ENCODE measurements around the gene TMEM131L.

The TMEM131L gene

GRCh38 chr4:153651116-153651515 is 185.0 kb downstream of the TMEM131L start:
- Histone ChIP-seq H3K36me3 (ENCODE audit: control insufficient read depth in 1 of 2, insufficient read depth in 2 of 2, low read length in 2 of 2) (no peaks in the 10 kb centered on the region), H4K91ac (ENCODE audit: low read depth, low read length) (no peak overlapping the region), H3K4me2 (ENCODE audit: low read length) (no peak overlapping the region), H3K9me3 (ENCODE audit: insufficient read depth, low read depth, low read length) (no peaks in the 10 kb centered on the region), H3K4ac (ENCODE audit: low read depth, low read length) (no peak overlapping the region), H2BK5ac (ENCODE audit: low read depth, low read length, poor library complexity) (no peak overlapping the region), H2AFZ (ENCODE audit: insufficient read depth, low read length, poor library complexity) (no peak overlapping the region), H3K4me1 (ENCODE audit: control insufficient read depth in 1 of 2, insufficient read depth in 2 of 2, low read length in 2 of 2) (no peaks in the 10 kb centered on the region), H4K8ac (ENCODE audit: low read depth, low read length) (no peak overlapping the region), H3K9ac (ENCODE audit: low read length) (no peak overlapping the region), H3K14ac (ENCODE audit: low read length) (no peak overlapping the region), H2BK120ac (ENCODE audit: insufficient read depth, low read length, poor library complexity) (no peak overlapping the region), H3K18ac (ENCODE audit: low read length) (no peak overlapping the region), H2AK5ac (ENCODE audit: low read length) (no peak overlapping the region), H3K4me3 (ENCODE audit: low read depth, low read length) (no peak overlapping the region), H3K79me1 (ENCODE audit: low read length) (no peaks in the 10 kb centered on the region), H3K27ac (ENCODE audit: low read depth, low read length) (no peak overlapping the region), H3K27me3 (ENCODE audit: insufficient read depth, low read length) (peaks cover 3% of the 10 kb centered on the region), H3K23ac (ENCODE audit: low read length) (no peak overlapping the region), H3K79me2 (ENCODE audit: control insufficient read depth, insufficient read depth, low read length, poor library complexity) (no peaks in the 10 kb centered on the region), H4K12ac (ENCODE audit: low read depth, low read length) (no peak overlapping the region), H2BK12ac (ENCODE audit: low read length) (no peak overlapping the region)
- DNase-seq = no peak
- WGBS (ENCODE audit: extremely low coverage, insufficient coverage, insufficient read length) = no CpG with 5 or more reads among the region's 3 CpGs

- H2AFZ ChIP-seq (ENCODE audit: insufficient read depth, low read length, poor library complexity) = no peak overlapping the region
- H2BK5ac ChIP-seq (ENCODE audit: low read depth, low read length, poor library complexity) = no peak overlapping the region
- H3K79me2 ChIP-seq (ENCODE audit: control insufficient read depth, insufficient read depth, low read length, poor library complexity) = no peaks in the 10 kb centered on the region
- H3K18ac ChIP-seq (ENCODE audit: low read length) = no peak overlapping the region
- H3K23ac ChIP-seq (ENCODE audit: low read length) = no peak overlapping the region
- no peak overlapping the region for H3K14ac ChIP-seq (ENCODE audit: low read length)
- no peak overlapping the region for H3K4me3 ChIP-seq (ENCODE audit: low read depth, low read length)
- H4K91ac ChIP-seq (ENCODE audit: low read depth, low read length) = no peak overlapping the region
- no peak overlapping the region for H4K12ac ChIP-seq (ENCODE audit: low read depth, low read length)
- H3K36me3 ChIP-seq (ENCODE audit: control insufficient read depth in 1 of 2, insufficient read depth in 2 of 2, low read length in 2 of 2) = no peaks in the 10 kb centered on the region
- no peak overlapping the region for H3K4ac ChIP-seq (ENCODE audit: low read depth, low read length)
- H2BK120ac ChIP-seq (ENCODE audit: insufficient read depth, low read length, poor library complexity) = no peak overlapping the region
- no peak overlapping the region for H4K8ac ChIP-seq (ENCODE audit: low read depth, low read length)
- no peaks in the 10 kb centered on the region for H3K79me1 ChIP-seq (ENCODE audit: low read length)
- peaks cover 3% of the 10 kb centered on the region for H3K27me3 ChIP-seq (ENCODE audit: insufficient read depth, low read length)
- no peaks in the 10 kb centered on the region for H3K9me3 ChIP-seq (ENCODE audit: insufficient read depth, low read depth, low read length)
- H2BK12ac ChIP-seq (ENCODE audit: low read length) = no peak overlapping the region
- no peaks in the 10 kb centered on the region for H3K4me1 ChIP-seq (ENCODE audit: control insufficient read depth in 1 of 2, insufficient read depth in 2 of 2, low read length in 2 of 2)
- WGBS (ENCODE audit: extremely low coverage, insufficient coverage, insufficient read length) = no CpG with 5 or more reads among the region's 5 CpGs
- no peak overlapping the region for H3K9ac ChIP-seq (ENCODE audit: low read length)
- peak; percentile 12 to 35 for DNase-seq
- no peak overlapping the region for H3K4me2 ChIP-seq (ENCODE audit: low read length)
- no peak overlapping the region for H2AK5ac ChIP-seq (ENCODE audit: low read length)
- no peak overlapping the region for H3K27ac ChIP-seq (ENCODE audit: low read depth, low read length)
Measured at GRCh38 chr4:153651587-153651986, 185.4 kb downstream of the TMEM131L start.

GRCh38 chr4:153652051-153652784 is 186.1 kb downstream of the TMEM131L start:
- Histone ChIP-seq H3K4me3 (ENCODE audit: low read depth, low read length) (no peak overlapping the region), H3K4me2 (ENCODE audit: low read length) (no peak overlapping the region), H3K9me3 (ENCODE audit: insufficient read depth, low read depth, low read length) (no peaks in the 10 kb centered on the region), H3K18ac (ENCODE audit: low read length) (no peak overlapping the region), H4K8ac (ENCODE audit: low read depth, low read length) (no peak overlapping the region), H3K27me3 (ENCODE audit: insufficient read depth, low read length) (peaks cover 1% of the 10 kb centered on the region), H3K27ac (ENCODE audit: low read depth, low read length) (no peak overlapping the region), H3K23ac (ENCODE audit: low read length) (no peak overlapping the region), H4K91ac (ENCODE audit: low read depth, low read length) (no peak overlapping the region), H2AFZ (ENCODE audit: insufficient read depth, low read length, poor library complexity) (no peak overlapping the region), H2BK12ac (ENCODE audit: low read length) (no peak overlapping the region), H2AK5ac (ENCODE audit: low read length) (no peak overlapping the region), H4K12ac (ENCODE audit: low read depth, low read length) (no peak overlapping the region), H3K4ac (ENCODE audit: low read depth, low read length) (no peak overlapping the region), H3K4me1 (ENCODE audit: control insufficient read depth in 1 of 2, insufficient read depth in 2 of 2, low read length in 2 of 2) (no peaks in the 10 kb centered on the region), H3K79me2 (ENCODE audit: control insufficient read depth, insufficient read depth, low read length, poor library complexity) (no peaks in the 10 kb centered on the region), H3K36me3 (ENCODE audit: control insufficient read depth in 1 of 2, insufficient read depth in 2 of 2, low read length in 2 of 2) (no peaks in the 10 kb centered on the region), H3K14ac (ENCODE audit: low read length) (no peak overlapping the region), H3K79me1 (ENCODE audit: low read length) (no peaks in the 10 kb centered on the region), H2BK5ac (ENCODE audit: low read depth, low read length, poor library complexity) (no peak overlapping the region), H2BK120ac (ENCODE audit: insufficient read depth, low read length, poor library complexity) (no peak overlapping the region), H3K9ac (ENCODE audit: low read length) (no peak overlapping the region)
- WGBS (ENCODE audit: extremely low coverage, insufficient coverage, insufficient read length) = no CpG with 5 or more reads among the region's 11 CpGs
- peak; percentile 17 to 48 for DNase-seq

- Histone ChIP-seq H2BK120ac (ENCODE audit: insufficient read depth, low read length, poor library complexity) (no peak overlapping the region), H3K14ac (ENCODE audit: low read length) (no peak overlapping the region), H2BK12ac (ENCODE audit: low read length) (no peak overlapping the region), H3K79me2 (ENCODE audit: control insufficient read depth, insufficient read depth, low read length, poor library complexity) (no peaks in the 10 kb centered on the region), H3K36me3 (ENCODE audit: control insufficient read depth in 1 of 2, insufficient read depth in 2 of 2, low read length in 2 of 2) (no peaks in the 10 kb centered on the region), H3K9ac (ENCODE audit: low read length) (no peak overlapping the region), H2BK5ac (ENCODE audit: low read depth, low read length, poor library complexity) (no peak overlapping the region), H4K91ac (ENCODE audit: low read depth, low read length) (no peak overlapping the region), H3K18ac (ENCODE audit: low read length) (no peak overlapping the region), H2AFZ (ENCODE audit: insufficient read depth, low read length, poor library complexity) (no peak overlapping the region), H3K27ac (ENCODE audit: low read depth, low read length) (no peak overlapping the region), H3K23ac (ENCODE audit: low read length) (no peak overlapping the region), H3K4me1 (ENCODE audit: control insufficient read depth in 1 of 2, insufficient read depth in 2 of 2, low read length in 2 of 2) (no peaks in the 10 kb centered on the region), H3K79me1 (ENCODE audit: low read length) (no peaks in the 10 kb centered on the region), H3K27me3 (ENCODE audit: insufficient read depth, low read length) (no peaks in the 10 kb centered on the region), H4K8ac (ENCODE audit: low read depth, low read length) (no peak overlapping the region), H3K4me2 (ENCODE audit: low read length) (no peak overlapping the region), H3K4ac (ENCODE audit: low read depth, low read length) (no peak overlapping the region), H3K9me3 (ENCODE audit: insufficient read depth, low read depth, low read length) (peaks cover 2% of the 10 kb centered on the region), H3K4me3 (ENCODE audit: low read depth, low read length) (no peak overlapping the region), H4K12ac (ENCODE audit: low read depth, low read length) (no peak overlapping the region), H2AK5ac (ENCODE audit: low read length) (no peak overlapping the region)
- DNase-seq = no peak
- no CpG with 5 or more reads among the region's 4 CpGs for WGBS (ENCODE audit: extremely low coverage, insufficient coverage, insufficient read length)
Measured at GRCh38 chr4:153655002-153655541, 188.9 kb downstream of the TMEM131L start.
